ENCODE measurements around the gene TNIK. TPM values are rescaled to one million over a fixed set of nuclear protein-coding genes. Genes with fewer than 3 reads are reported as not detected.
A peak's percentile ranks its signal among the peaks of the same experiment; 100 is the strongest.

The TNIK gene
- total RNA-seq, 1 donor, result 24.2 TPM

GRCh38 chr3:171150945-171151344 is 309.3 kb downstream of the TNIK start:
- TF ChIP-seq, protein P1, sequence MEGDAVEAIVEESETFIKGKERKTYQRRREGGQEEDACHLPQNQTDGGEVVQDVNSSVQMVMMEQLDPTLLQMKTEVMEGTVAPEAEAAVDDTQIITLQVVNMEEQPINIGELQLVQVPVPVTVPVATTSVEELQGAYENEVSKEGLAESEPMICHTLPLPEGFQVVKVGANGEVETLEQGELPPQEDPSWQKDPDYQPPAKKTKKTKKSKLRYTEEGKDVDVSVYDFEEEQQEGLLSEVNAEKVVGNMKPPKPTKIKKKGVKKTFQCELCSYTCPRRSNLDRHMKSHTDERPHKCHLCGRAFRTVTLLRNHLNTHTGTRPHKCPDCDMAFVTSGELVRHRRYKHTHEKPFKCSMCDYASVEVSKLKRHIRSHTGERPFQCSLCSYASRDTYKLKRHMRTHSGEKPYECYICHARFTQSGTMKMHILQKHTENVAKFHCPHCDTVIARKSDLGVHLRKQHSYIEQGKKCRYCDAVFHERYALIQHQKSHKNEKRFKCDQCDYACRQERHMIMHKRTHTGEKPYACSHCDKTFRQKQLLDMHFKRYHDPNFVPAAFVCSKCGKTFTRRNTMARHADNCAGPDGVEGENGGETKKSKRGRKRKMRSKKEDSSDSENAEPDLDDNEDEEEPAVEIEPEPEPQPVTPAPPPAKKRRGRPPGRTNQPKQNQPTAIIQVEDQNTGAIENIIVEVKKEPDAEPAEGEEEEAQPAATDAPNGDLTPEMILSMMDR (IDR thresholded peaks at IDR 0.05; ENCODE audit: insufficient read depth, low read length), result no peak
- DNase-seq (ENCODE audit: low read depth), result no peak
- no peak overlapping the region for H3K4me3 ChIP-seq (ENCODE audit: low read depth, low read length)

DNA sequence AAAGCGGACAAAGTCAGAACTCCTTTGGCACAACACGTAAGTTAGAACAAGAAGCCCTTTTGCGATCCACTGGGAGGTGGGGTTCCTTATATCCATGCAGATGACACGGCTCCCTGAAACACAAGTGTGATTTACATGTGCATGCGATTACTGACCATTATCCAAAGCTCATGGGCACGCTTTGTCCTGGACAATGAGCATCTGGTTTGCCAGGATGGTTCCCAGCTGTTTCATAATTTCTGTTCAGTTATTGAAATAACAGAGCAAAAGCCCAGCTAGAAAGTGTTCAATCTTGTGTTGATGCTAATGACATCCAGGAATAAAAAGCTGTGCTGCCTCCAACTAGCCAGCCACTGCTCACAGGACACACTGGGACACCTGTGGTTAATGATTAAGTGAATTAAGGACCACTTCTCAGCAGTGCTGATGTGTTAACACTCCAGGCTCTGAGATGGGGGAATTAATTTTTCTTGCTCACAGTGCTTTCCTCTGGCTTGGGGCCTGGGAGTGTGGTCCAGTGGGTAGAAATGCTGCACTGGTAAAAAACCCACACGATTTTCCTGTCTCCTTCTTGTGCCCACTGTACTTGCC is 310.6 kb downstream of the TNIK start:
- TF ChIP-seq, protein P1 (IDR thresholded peaks at IDR 0.05; ENCODE audit: insufficient read depth, low read length), result no peak
- no peak for DNase-seq (ENCODE audit: low read depth)
- H3K4me3 ChIP-seq (ENCODE audit: low read depth, low read length), result no peak overlapping the region

GRCh38 chr3:171145798-171146197 is 314.4 kb downstream of the TNIK start:
- TF ChIP-seq, protein P1 (IDR thresholded peaks at IDR 0.05; ENCODE audit: insufficient read depth, low read length), result no peak

DNA sequence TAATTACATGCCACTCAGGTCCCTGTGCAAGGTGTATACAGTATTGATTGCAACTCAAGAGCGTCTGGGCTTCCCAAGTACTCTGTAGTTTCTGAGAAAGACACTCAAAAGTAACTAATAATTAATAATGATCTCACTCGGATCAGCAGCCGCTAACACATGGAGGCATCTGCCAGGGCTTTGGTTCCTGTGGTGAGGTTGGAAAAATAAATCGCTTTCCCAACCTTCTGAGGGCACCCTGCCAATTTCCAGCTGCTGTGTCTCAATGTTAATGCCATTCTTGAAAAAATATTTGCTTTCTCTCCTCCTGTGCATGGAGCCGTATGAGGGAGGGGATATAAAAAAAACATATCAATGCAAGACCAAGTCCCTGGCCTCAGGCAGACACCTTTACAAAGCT is 317.2 kb downstream of the TNIK start:
- H3K4me3 ChIP-seq (ENCODE audit: low read depth, low read length), result no peak overlapping the region
- peak; percentile 43 for DNase-seq (ENCODE audit: low read depth)
- TF ChIP-seq, protein P1 (IDR thresholded peaks at IDR 0.05; ENCODE audit: insufficient read depth, low read length), result no peak

More at GRCh38 chr3:171145798-171146197, 314.4 kb downstream of the TNIK start:
- DNase-seq (ENCODE audit: low read depth), result no peak
- H3K4me3 ChIP-seq (ENCODE audit: low read depth, low read length), result no peak overlapping the region

DNA sequence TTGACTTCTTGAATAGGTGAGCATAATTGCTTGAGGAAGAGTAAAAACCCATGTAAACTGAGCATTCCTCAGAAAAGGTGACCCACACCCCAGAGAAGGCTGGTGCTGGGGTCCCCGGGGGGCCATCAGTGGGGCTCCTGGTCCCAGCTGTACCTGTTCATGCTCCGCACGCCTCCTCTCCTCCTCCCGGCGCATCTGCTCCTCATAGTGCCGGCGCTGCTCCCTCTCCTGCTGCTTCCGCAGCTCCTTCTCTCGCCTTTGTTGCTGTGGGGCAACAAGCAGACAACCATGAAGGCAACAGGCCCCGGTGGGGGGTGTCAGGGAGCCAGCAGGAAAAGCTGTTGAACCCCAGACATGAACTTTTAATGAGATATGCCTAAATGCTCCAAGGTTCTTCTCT is 320.0 kb downstream of the TNIK start:
- TF ChIP-seq, protein P1 (IDR thresholded peaks at IDR 0.05; ENCODE audit: insufficient read depth, low read length), result no peak
- no peak for DNase-seq (ENCODE audit: low read depth)
- no peak overlapping the region for H3K4me3 ChIP-seq (ENCODE audit: low read depth, low read length)

GRCh38 chr3:171138027-171138426 is 322.2 kb downstream of the TNIK start:
- no peak overlapping the region for H3K4me3 ChIP-seq (ENCODE audit: low read depth, low read length)
- no peak for DNase-seq (ENCODE audit: low read depth)
- TF ChIP-seq, protein P1 (IDR thresholded peaks at IDR 0.05; ENCODE audit: insufficient read depth, low read length), result no peak

GRCh38 chr3:171135549-171135948 is 324.7 kb downstream of the TNIK start:
- TF ChIP-seq, protein P1 (IDR thresholded peaks at IDR 0.05; ENCODE audit: insufficient read depth, low read length), result no peak

More at GRCh38 chr3:171135549-171135948, 324.7 kb downstream of the TNIK start:
- no peak for DNase-seq (ENCODE audit: low read depth)
- no peak overlapping the region for H3K4me3 ChIP-seq (ENCODE audit: low read depth, low read length)

Data from fibroblast of the aortic adventitia (primary cell).